ENCODE data around the gene HECTD2.
"Not testable (repeated sequence)": the region's sequence is repeated elsewhere in the genome, so short reads cannot be mapped to it uniquely, and the experiment has no call there.

HECTD2 gene

GRCh38 chr10:91559169-91559568 lies 149.0 kb downstream of the HECTD2 start:
- H3K27me3 ChIP-seq (replicated peaks; ENCODE audit: control insufficient read depth, insufficient read depth, low read length): no peaks in the 10 kb centered on the region
- no peak for DNase-seq (ENCODE audit: extremely low read depth, insufficient read length)
- no peak for TF ChIP-seq CTCF (IDR thresholded peaks at IDR 0.05; ENCODE audit: insufficient read depth, low read length, poor library complexity, severe bottlenecking)
- H3K36me3 ChIP-seq (ENCODE audit: control insufficient read depth, insufficient read depth, low read length): no peaks in the 10 kb centered on the region
- H3K4me3 ChIP-seq (replicated peaks; ENCODE audit: low read depth, low read length): no peak overlapping the region

DNA sequence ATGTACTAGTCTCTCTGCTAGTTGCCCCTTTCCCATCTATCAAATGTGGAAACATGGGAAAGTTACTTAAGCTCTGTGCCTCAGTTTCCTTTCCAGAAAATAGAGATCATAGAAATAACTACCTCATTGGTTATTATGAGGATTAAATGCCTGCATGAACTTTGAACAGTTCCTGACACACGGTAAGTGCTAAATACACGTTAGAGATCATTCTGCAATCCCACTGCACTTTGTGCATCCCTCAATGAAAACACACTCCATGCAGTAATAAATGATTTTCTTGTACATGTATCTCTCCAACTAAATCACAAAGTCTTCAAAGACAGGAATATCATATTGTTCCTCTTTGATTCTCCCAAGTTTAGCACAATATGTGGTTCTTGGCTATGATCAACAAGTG lies 149.6 kb downstream of the HECTD2 start:
- no peak overlapping the region for H3K4me3 ChIP-seq (replicated peaks; ENCODE audit: low read depth, low read length)
- H3K27me3 ChIP-seq (replicated peaks; ENCODE audit: control insufficient read depth, insufficient read depth, low read length): no peaks in the 10 kb centered on the region
- DNase-seq (ENCODE audit: extremely low read depth, insufficient read length): no peak
- no peaks in the 10 kb centered on the region for H3K36me3 ChIP-seq (ENCODE audit: control insufficient read depth, insufficient read depth, low read length)
- no peak for TF ChIP-seq CTCF (IDR thresholded peaks at IDR 0.05; ENCODE audit: insufficient read depth, low read length, poor library complexity, severe bottlenecking)

- H3K4me3 ChIP-seq (replicated peaks; ENCODE audit: low read depth, low read length): not testable (repeated sequence)
These were observed 150.7 kb downstream of the HECTD2 start for GRCh38 chr10:91560827-91561226.

GRCh38 chr10:91562839-91563581 lies 152.9 kb downstream of the HECTD2 start:
- Histone ChIP-seq H3K4me3 (replicated peaks; ENCODE audit: low read depth, low read length) (no peak overlapping the region), H3K27me3 (replicated peaks; ENCODE audit: control insufficient read depth, insufficient read depth, low read length) (no peaks in the 10 kb centered on the region), H3K36me3 (ENCODE audit: control insufficient read depth, insufficient read depth, low read length) (no peaks in the 10 kb centered on the region)
- DNase-seq (ENCODE audit: extremely low read depth, insufficient read length): no peak
- no peak for TF ChIP-seq CTCF (IDR thresholded peaks at IDR 0.05; ENCODE audit: insufficient read depth, low read length, poor library complexity, severe bottlenecking)

More at GRCh38 chr10:91560827-91561226, 150.7 kb downstream of the HECTD2 start:
- not testable (repeated sequence) for H3K27me3 ChIP-seq (replicated peaks; ENCODE audit: control insufficient read depth, insufficient read depth, low read length); DNase-seq (ENCODE audit: extremely low read depth, insufficient read length); H3K36me3 ChIP-seq (ENCODE audit: control insufficient read depth, insufficient read depth, low read length)

DNA sequence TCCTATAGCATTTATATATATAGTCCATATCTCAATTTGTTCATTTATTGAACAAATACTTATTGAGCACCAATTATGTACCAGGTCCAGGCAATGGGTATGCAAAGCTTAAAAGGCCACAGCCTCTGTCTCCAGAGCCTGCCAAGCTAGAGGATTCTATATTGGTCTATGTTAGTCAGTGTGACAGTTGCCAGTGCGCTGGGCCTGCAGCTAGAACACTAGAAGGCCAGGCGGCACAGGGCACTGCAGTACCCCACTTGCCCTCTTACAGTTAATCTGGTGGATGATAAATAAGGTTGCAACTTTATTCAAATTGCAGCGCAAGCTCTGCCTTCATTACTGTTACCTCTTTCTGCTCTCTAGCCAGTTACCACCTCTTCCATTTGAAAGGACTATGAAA lies 153.9 kb downstream of the HECTD2 start:
- TF ChIP-seq CTCF (IDR thresholded peaks at IDR 0.05; ENCODE audit: insufficient read depth, low read length, poor library complexity, severe bottlenecking): no peak
- H3K4me3 ChIP-seq (replicated peaks; ENCODE audit: low read depth, low read length): no peak overlapping the region
- H3K36me3 ChIP-seq (ENCODE audit: control insufficient read depth, insufficient read depth, low read length): no peaks in the 10 kb centered on the region
- no peak for DNase-seq (ENCODE audit: extremely low read depth, insufficient read length)
- H3K27me3 ChIP-seq (replicated peaks; ENCODE audit: control insufficient read depth, insufficient read depth, low read length): no peaks in the 10 kb centered on the region

Data from GM06990 (cell line).